ENCODE measurements around the gene FANCC.
A peak's percentile ranks its signal among the peaks of the same experiment; 100 is the strongest.

The FANCC gene

DNA sequence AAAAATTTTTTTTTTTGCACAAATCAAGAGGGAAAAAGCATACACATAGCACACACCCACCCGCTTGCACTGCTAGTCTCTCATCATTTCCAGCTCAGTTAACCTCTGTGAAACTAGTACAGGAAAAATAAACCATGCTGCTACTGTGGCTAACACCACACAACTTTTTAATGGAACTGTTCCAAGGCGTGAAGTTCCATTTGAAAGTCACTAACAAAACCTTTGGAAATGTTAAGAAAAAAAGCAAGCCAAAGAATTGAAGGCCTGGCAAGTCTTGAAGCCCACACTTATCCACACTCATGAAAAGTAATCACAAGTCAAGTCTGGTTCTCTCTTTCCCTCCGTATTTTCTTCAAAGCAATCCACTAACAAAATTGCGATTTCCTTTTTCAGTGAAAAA, 116.3 kb downstream of the FANCC start:
- no peak for DNase-seq (ENCODE audit: low read depth, low spot score)
- no peak overlapping the region for H3K27ac ChIP-seq

DNA sequence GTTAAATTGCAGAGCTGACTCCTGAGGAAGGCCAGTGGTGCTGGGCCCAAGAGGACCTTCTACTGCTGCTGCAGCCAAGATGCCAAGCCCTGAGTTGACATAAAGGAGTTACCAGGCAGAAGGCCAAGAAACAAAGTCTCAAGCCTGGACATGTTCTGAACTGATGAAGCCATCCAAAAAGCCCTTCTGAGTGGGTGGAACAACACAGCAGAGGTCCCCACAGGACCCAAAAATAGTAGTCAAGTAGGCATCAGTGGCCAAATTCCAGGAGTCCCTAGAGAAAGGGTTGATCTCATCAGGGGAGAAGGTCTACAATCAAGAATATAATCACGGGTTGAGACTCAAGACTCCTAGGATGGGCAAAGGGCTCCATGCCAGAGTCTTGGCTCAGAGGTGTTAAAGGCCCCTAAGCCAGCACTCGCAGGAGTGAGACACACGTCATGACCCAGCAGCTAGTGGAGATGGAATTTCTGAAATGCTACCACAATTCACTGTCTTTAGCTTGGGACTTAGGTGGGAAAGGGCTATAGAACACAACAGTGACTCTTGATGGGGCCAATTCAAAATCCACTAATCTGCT, 119.7 kb downstream of the FANCC start:
- H3K27ac ChIP-seq = peak overlapping the region; percentile 3
- peak; percentile 41 for DNase-seq (ENCODE audit: low read depth, low spot score)

DNA sequence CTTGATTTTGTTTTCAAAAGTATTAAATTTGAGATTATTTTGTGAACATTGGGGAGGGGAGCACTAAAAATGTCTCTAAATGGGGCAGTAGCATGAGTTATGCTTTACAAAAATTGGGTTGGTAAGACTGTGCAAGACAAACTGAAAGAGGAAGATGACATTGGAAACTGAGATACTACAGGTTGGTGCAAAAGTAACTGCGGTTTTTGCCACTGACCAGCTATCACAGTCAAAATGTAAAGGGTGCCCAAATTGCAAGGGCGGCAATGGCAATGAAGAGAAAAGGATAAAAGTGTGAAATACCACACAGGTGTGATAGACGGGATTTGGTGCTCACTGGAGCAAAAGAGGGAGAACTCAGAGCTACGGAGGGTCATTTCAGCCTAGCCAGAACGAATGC, 124.0 kb downstream of the FANCC start:
- no peak for DNase-seq (ENCODE audit: low read depth, low spot score)
- no peak overlapping the region for H3K27ac ChIP-seq

DNA sequence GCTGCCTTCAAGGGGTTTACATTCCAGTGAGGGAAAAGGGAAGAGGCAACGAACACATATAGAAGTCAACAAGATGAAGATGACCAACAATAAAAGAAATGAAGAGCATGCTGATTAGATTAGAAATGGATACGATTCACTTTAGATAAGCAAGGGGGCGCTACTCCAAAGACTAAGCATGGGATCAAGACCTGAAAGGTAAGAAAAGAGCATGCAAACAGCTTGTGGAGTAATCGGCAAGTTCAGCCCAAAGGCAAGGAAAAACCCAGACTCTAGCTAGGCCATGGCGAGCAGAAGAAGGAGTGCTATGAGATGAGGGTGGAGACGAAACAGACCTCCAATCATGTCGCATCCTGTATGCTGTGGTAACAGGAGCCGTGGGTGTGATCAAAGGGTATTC, 124.4 kb downstream of the FANCC start:
- DNase-seq (ENCODE audit: low read depth, low spot score) = no peak
- H3K27ac ChIP-seq = no peak overlapping the region

DNA sequence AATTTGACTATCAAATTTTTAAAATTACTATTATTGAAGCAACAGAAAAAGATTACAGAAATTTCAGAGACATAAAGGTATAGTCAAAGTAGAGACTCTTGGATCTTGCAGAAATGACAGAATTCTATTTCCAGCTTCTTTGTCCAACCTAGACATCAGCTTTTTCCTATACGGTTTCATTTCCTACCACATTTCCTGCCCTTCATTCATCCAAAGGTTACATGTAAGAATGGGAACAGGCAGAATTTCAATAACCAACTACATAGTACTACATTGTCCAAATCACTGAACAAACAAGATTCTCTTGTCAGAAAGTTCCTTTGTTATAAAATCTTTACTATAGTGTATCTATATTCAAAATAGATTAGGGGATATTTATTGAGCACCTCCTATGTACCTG, 124.9 kb downstream of the FANCC start:
- no peak for DNase-seq (ENCODE audit: low read depth, low spot score)
- H3K27ac ChIP-seq = no peak overlapping the region

DNA sequence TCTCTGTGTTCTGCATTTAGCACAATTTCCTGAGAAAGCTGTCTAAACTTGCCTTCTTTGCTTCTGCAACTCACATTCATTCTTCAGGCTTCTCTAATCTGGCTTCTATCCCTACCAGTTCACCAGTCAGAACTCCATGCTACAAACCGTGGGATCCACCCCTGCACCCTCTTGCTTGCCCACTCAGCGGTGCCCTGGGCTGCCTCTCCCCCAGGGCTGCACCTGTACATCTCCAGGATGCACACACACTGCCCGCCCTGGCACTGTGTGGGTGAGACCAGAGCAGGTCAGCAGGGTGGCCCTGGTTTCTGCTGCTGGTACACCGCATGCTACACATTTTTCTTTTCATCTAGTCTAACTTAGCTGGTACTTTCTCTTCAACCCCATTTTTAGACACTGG, 127.1 kb downstream of the FANCC start:
- DNase-seq (ENCODE audit: low read depth, low spot score) = no peak
- H3K27ac ChIP-seq = no peak overlapping the region

DNA sequence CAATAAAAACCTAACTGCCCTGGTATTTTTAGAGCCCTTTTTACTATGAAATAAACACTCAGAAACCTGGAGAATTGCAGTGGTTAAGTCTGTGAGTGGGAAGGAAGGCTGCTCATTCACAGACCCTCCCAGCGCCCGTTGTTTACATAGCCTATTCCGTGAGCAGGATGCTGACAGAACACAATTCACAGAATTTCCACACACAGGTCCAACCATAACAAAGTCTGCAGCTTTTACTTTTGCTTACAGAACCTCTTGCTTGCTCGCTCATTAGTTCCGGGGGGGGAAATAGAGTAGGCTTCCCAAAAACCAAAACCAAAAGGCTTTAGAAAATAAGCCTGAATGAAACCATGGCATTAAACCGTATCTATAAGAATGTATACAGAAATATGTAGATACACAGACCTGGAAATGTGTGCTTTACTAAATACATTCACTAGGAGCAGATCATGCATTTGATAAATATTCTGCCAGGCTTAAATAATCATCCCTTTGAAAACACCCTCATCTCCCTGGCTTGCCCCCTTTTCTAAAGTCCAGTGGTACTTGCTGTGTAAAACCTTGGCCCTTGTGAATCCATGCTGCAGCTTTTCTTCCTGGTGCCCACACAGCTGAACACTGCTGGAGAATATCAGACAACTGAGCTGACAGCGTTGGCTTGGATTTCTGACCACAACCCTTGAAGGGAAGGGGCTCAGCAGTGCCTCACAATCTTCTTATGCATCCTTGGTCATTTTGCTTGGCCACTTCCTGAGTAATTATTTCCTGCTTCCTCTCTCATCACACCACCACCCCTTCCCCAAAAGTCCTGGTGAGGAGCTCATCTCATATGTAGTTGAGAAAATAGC, 128.0 kb downstream of the FANCC start:
- no peak for DNase-seq (ENCODE audit: low read depth, low spot score)

DNA sequence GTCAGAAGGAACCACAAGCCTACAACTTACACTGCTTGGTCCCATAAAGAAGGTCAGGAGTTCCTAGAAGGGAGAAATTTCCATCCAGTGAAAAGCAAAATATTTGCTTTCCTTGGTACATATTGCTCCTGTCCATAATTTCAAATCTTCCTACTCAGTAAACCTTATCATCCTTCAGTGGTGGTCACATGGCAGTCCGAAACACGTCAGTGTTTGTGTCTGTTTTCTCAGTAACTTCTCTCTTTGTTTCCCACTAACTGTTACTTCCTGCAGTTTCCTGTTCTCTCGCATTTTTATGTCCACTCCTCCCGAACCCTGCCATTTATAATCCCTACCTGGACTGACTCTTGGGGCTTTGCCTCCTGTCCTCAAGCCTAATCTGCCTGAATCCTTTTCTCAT, 129.1 kb downstream of the FANCC start:
- H3K27ac ChIP-seq = no peak overlapping the region
- DNase-seq (ENCODE audit: low read depth, low spot score) = no peak

More for the DNA sequence above, 128.0 kb downstream of the FANCC start:
- H3K27ac ChIP-seq = no peak overlapping the region

DNA sequence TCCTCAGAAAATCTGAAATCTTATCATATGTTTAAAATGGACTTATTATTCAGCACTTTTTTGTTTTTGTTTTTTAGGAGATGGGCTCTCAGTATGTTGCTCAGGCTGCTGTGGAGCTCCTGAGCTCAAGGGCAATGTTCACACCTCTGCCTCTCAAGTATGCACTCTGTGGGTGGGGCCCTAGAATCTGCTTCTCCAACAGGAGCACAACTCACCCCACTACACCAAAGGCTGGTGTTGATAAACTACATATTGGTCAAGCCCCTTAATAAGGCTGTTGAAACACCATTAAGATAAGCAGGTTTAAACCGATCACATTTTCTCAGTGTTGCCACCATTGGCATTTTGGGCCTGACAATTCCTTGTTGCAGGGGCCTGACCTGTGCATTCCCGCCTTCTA, 131.6 kb downstream of the FANCC start:
- DNase-seq (ENCODE audit: low read depth, low spot score) = no peak
- H3K27ac ChIP-seq = no peak overlapping the region

DNA sequence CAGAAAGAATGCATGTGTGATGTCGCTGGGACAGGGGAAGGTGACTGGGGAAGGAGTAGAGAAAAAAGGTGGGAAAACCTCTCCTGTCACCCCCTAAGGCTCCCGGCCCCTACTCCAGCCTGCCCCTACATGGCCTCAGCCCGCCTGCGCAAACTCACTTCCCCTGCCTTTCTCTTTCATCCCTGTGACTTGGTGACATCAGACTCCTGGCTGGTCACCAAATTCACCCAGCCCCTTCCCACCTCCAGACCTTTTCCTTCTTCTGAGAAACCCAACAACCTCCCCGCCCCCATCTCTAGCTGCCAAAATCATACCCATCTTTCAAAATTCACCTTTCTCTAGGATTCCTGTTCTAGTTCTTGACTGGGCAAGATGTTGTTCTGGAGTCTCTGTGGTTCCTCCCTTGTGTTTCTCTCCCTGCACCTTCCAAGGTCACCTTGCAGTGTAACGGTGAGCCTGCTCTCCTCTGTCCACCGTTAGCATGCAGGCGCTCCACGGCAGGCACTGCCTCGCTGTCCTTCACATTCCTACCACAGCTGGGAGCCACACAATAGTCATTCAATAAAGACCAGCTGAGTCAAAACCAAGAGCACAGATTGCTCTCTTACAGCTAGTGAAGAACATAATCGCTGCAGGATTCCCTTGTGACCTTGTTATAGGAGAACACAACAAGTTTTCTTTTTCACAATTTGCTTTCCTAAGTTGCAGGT, 134.5 kb downstream of the FANCC start:
- no peak for DNase-seq (ENCODE audit: low read depth, low spot score)
- H3K27ac ChIP-seq = no peak overlapping the region

DNA sequence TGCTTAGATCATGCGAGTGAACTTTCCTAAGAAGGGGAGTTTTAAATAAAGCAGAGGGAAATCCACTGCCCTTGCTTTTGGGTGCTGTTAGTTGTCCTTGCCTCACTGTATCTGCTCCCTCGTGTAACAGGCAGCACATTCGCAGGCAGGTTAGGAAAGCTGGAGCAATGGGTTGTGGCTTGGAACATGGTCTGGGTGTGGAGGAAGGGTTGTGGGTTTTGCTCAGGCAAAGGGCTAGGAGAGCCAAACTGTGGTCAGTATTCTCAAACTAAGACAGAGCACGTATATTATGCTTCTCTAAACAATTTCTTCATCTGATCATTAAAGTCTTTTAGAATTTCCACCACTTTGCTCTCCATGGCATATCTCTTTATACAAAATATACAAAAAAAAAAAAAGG, 135.7 kb downstream of the FANCC start:
- H3K27ac ChIP-seq = no peak overlapping the region
- DNase-seq (ENCODE audit: low read depth, low spot score) = no peak

DNA sequence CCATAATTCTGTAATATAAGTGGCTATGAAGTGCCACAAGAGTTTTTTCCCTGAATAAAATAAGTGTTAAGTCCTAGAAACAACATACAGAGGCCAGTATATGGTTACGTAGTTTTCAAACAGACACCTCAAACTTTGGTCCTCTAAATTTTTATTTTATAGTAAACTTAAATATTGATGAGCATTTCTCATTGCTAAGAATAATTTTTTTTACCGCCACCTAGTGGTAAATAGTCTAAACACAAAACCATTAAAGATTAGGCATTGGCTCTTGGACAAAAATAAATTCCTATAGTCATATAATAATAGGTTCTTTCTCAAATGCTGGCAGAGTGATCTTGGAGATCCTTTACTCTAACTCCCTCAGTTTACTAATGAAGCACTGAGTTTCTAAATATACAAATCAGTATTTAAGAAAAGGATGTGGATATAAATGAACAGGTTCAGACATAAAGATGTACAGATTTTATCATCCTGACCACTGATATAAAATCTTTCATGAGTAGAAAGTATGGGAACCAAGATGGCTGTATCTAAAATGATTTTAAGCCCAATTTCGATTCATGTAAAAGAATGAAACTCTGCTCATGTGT, 136.2 kb downstream of the FANCC start:
- no peak for DNase-seq (ENCODE audit: low read depth, low spot score)
- no peak overlapping the region for H3K27ac ChIP-seq

DNA sequence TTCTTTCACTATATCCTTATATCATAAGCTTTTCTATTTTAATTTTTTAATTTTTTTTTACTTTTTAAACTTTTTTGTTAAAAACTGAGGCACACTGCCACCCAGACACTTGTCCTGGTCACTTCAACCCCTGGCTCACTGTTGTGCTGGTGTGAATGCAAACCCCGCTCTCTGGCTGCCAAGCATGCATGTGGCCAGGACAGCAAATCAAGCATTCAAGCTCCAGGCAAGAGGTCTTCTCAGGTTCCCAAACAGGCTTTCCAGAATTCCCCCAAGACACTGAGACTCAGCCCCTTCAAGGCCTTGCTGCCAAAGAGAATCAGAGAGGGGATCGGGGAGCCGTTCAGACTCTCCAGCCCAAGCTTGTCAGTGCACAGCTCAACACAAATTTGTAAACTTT, 139.9 kb downstream of the FANCC start:
- no peak overlapping the region for H3K27ac ChIP-seq
- no peak for DNase-seq (ENCODE audit: low read depth, low spot score)

DNA sequence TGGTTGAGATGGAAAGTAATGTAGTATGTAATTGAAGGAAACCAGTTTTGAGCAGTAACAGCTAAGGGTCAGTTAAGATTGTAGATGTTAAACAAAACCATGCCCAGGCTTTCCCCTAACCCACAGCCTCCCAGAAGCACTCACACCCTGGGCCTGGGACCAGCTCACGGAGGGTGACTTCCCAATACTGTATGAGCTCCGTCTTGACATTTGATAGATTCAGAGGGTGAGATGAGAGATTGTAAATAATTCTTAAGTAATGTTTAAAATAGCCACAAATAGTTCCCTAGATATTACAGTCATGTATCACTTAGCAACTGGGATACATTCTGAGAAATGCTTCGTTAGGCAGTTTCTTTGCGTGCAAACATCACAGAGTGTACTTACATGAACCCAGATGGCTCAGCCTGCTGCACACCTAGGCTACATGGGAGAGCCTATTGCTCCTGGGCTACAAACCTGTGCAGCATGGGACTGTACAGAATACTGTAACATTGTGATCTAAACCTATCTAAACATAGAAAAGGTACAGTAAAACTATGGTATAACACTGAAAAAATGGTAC, 140.7 kb downstream of the FANCC start:
- DNase-seq (ENCODE audit: low read depth, low spot score) = no peak
- no peak overlapping the region for H3K27ac ChIP-seq

DNA sequence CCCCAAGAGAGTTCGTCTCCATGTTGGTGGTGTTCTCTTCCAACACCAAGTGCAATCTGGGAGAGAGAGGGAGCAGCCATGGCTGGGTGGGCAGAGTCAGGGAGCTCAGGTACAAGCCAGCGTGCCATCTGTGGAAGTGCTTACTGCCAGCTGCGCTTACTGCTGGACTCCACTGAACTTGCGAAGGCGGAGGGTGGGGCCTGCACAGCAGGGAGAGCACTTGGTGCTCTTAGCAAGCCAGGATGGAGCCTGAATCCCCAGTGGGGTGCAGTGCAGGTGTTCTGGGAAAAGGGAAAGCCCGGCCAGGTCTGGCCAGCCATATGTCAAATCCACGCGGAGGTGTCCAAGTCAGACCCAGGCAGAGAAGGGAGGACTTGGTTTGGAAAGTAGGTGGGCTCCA, 142.0 kb downstream of the FANCC start:
- no peak overlapping the region for H3K27ac ChIP-seq
- DNase-seq (ENCODE audit: low read depth, low spot score) = no peak

DNA sequence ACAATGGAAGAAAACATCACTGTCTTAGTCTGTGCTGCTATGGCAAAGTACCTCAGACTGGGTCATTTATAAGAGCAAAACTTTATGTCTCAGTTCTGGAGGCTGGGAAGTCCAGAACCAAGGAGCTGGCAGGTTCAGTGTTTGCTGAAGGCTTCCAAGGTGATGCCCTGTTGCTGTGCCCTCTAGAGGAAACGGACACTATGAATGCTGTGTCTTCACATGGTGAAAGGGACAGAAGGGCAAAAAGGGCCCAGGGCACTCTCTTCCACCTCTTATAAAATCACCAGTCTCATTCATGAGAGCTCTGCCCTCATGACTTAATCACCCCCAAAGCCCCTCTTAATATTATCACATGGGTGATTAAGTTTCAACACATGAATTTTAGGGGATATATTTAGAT, 143.5 kb downstream of the FANCC start:
- H3K27ac ChIP-seq = no peak overlapping the region
- no peak for DNase-seq (ENCODE audit: low read depth, low spot score)

DNA sequence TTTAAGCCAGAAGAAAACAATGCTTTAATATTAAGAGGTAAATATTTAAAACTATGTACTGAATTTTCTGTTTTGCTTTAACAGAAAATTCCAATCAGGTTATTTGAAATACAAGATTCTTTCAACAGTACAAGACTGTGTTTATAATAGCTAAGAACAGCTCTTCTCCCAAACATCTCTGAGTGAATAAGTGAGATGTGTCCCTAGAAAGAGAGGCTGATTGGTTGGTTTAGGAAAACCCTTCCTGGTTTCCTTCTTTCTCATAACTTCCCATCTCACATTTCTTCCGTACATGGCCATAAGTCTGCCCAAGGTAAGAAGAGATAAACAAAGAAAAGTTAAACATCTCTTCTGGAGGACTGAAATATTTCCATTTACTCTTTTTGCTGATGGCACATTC, 145.9 kb downstream of the FANCC start:
- no peak for DNase-seq (ENCODE audit: low read depth, low spot score)
- peak overlapping the region; percentile 63 for H3K27ac ChIP-seq

DNA sequence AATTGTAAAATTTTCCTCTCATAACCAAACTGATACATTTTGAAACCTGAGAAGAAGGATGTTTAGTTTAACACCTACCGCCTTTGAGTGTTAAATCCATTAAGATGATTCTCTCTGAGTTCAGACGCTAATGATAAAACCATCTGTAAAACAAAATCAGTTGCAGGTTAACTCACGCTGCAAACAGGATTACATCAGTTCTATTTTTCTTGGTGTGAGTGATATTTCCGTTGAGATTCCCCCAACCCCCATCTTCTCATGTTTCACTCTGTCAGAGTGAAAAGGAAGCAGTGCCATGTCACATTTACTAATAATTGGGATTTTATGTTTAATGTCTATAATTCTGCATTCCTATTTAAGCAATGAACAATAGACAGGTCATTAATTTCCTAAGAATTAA, 146.5 kb downstream of the FANCC start:
- DNase-seq (ENCODE audit: low read depth, low spot score) = no peak
- H3K27ac ChIP-seq = peak overlapping the region; percentile 63

DNA sequence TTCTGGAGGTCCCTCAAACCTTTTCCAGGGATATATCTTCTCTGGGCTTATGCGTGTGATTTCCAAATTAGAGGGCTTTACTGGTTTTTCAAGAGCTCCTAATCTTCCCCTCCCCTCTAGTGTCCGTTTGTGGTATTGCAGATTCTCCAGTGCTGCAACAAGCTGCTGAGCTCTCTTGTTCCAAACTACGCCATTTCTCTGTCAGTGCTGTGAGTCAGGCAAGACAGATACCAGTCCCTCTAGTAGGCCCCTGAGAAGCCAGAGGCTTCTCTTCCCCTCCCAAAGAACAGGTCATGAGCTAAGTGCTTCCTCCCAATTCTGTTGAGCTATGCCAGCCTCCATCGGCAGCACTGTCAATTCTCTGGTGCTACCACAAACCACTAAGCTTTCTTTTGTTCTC, 149.5 kb downstream of the FANCC start:
- H3K27ac ChIP-seq = peak overlapping the region; percentile 15
- peak; percentile 46 for DNase-seq (ENCODE audit: low read depth, low spot score)

DNA sequence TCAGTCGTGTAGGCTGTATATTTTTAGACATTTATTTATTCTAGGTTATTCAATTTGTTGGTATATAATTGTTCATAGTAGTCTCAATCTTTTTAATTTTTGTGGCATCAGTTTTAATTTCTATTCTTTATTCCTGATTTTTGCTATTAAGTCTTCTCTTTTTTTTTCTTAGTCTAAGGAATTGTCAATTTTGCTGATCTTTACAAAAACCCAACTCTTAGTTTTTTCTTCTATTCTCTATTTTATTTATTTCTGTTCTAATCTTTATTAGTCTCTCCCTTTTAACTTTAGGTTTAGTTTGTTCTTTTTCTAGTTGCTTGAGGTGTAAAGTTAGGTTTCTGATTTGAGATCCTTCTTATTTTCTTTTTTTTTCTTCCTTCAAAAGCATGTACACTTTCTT, 152.5 kb downstream of the FANCC start:
- no peak for DNase-seq (ENCODE audit: low read depth, low spot score)
- H3K27ac ChIP-seq = no peak overlapping the region
